ENCODE measurements around the gene MRM2. TPM values are rescaled to one million over a fixed set of nuclear protein-coding genes. Genes with fewer than 3 reads are reported as not detected.

MRM2 gene
- polyA plus RNA-seq, 1 donor from 2014 or later: 21.4 TPM

DNA sequence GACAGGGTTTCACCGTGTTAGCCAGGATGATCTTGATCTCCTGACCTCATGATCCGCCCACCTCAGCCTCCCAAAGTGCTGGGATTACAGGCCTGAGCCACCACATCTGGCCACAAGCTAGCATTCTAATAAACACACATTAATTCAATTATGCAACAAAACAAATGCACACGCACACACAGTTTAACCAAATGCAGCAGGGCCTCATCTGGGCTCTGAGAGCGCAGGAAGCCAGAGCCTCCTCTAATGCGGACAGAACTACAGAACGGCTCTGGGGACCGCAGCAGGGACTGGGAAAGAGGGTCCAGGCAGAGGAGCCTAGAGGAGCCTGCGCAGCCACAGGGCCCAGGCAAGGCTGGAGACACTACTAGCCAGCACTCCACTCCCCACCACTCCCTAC lies 13.1 kb downstream of the MRM2 start:
- Histone ChIP-seq H3K27me3 (ENCODE audit: insufficient read depth, low read depth, low read length) (no peaks in the 10 kb centered on the region), H3K4me3 (ENCODE audit: low read length) (no peak overlapping the region), H3K9ac (ENCODE audit: low read length) (no peak overlapping the region), H3K9me2 (ENCODE audit: insufficient read depth, low read length) (no peaks in the 10 kb centered on the region), H2AFZ (ENCODE audit: low read depth, low read length) (no peak overlapping the region), H3K79me2 (replicated peaks; ENCODE audit: insufficient read depth, low read length) (peaks cover 17% of the 10 kb centered on the region), H3K27ac (ENCODE audit: low read length) (no peak overlapping the region), H3K4me2 (ENCODE audit: low read length) (no peak overlapping the region), H3K9me3 (ENCODE audit: low read length) (no peaks in the 10 kb centered on the region), H3K36me3 (ENCODE audit: insufficient read depth, low read length) (no peaks in the 10 kb centered on the region), H4K20me1 (ENCODE audit: insufficient read depth) (no peaks in the 10 kb centered on the region), H3F3A (ENCODE audit: insufficient read depth, low read length, poor library complexity, severe bottlenecking) (no peaks in the 10 kb centered on the region)
- TF ChIP-seq EP300 (conservative IDR thresholded peaks at IDR 0.05; ENCODE audit: poor library complexity, severe bottlenecking): no peak
- no peak for TF ChIP-seq EZH2 (IDR thresholded peaks at IDR 0.05; ENCODE audit: borderline replicate concordance, insufficient read depth, low read length, poor library complexity, severe bottlenecking)
- no peak for TF ChIP-seq MXI1 (conservative IDR thresholded peaks at IDR 0.05; ENCODE audit: poor library complexity, severe bottlenecking)
- no peak for TF ChIP-seq TAF1 (IDR thresholded peaks at IDR 0.05; ENCODE audit: low read depth)
- no peak for TF ChIP-seq SMC3 (conservative IDR thresholded peaks at IDR 0.05; ENCODE audit: poor library complexity)
- TF ChIP-seq POLR2AphosphoS5 (IDR thresholded peaks at IDR 0.05): no peak
- TF ChIP-seq RAD21 (conservative IDR thresholded peaks at IDR 0.05): no peak
- TF ChIP-seq REST (IDR thresholded peaks at IDR 0.05; ENCODE audit: borderline replicate concordance): no peak
- TF ChIP-seq, protein P1, sequence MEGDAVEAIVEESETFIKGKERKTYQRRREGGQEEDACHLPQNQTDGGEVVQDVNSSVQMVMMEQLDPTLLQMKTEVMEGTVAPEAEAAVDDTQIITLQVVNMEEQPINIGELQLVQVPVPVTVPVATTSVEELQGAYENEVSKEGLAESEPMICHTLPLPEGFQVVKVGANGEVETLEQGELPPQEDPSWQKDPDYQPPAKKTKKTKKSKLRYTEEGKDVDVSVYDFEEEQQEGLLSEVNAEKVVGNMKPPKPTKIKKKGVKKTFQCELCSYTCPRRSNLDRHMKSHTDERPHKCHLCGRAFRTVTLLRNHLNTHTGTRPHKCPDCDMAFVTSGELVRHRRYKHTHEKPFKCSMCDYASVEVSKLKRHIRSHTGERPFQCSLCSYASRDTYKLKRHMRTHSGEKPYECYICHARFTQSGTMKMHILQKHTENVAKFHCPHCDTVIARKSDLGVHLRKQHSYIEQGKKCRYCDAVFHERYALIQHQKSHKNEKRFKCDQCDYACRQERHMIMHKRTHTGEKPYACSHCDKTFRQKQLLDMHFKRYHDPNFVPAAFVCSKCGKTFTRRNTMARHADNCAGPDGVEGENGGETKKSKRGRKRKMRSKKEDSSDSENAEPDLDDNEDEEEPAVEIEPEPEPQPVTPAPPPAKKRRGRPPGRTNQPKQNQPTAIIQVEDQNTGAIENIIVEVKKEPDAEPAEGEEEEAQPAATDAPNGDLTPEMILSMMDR (IDR thresholded peaks at IDR 0.05; ENCODE audit: poor library complexity, severe bottlenecking): no peak

- Histone ChIP-seq H3F3A (ENCODE audit: insufficient read depth, low read length, poor library complexity, severe bottlenecking) (no peaks in the 10 kb centered on the region), H3K27ac (ENCODE audit: low read length) (no peak overlapping the region), H3K4me3 (ENCODE audit: low read length) (no peak overlapping the region), H3K36me3 (ENCODE audit: insufficient read depth, low read length) (no peaks in the 10 kb centered on the region), H4K20me1 (ENCODE audit: insufficient read depth) (no peaks in the 10 kb centered on the region), H3K79me2 (replicated peaks; ENCODE audit: insufficient read depth, low read length) (peaks cover 17% of the 10 kb centered on the region), H3K4me2 (ENCODE audit: low read length) (no peak overlapping the region), H3K9me2 (ENCODE audit: insufficient read depth, low read length) (no peaks in the 10 kb centered on the region), H3K9ac (ENCODE audit: low read length) (no peak overlapping the region), H3K27me3 (ENCODE audit: insufficient read depth, low read depth, low read length) (no peaks in the 10 kb centered on the region), H2AFZ (ENCODE audit: low read depth, low read length) (no peak overlapping the region), H3K9me3 (ENCODE audit: low read length) (no peaks in the 10 kb centered on the region)
- no peak for TF ChIP-seq MXI1 (conservative IDR thresholded peaks at IDR 0.05; ENCODE audit: poor library complexity, severe bottlenecking)
- TF ChIP-seq RAD21 (conservative IDR thresholded peaks at IDR 0.05): no peak
- TF ChIP-seq, protein P1 (IDR thresholded peaks at IDR 0.05; ENCODE audit: poor library complexity, severe bottlenecking): no peak
- TF ChIP-seq REST (IDR thresholded peaks at IDR 0.05; ENCODE audit: borderline replicate concordance): no peak
- TF ChIP-seq EZH2 (IDR thresholded peaks at IDR 0.05; ENCODE audit: borderline replicate concordance, insufficient read depth, low read length, poor library complexity, severe bottlenecking): no peak
- no peak for TF ChIP-seq SMC3 (conservative IDR thresholded peaks at IDR 0.05; ENCODE audit: poor library complexity)
- TF ChIP-seq POLR2AphosphoS5 (IDR thresholded peaks at IDR 0.05): no peak
- no peak for TF ChIP-seq EP300 (conservative IDR thresholded peaks at IDR 0.05; ENCODE audit: poor library complexity, severe bottlenecking)
- TF ChIP-seq TAF1 (IDR thresholded peaks at IDR 0.05; ENCODE audit: low read depth): no peak
Measured at GRCh38 chr7:2227699-2228098, 14.3 kb downstream of the MRM2 start.
